IMR-90 (cell line): ENCODE measurements around the gene NLRP14. TPM values are rescaled to one million over a fixed set of nuclear protein-coding genes. Genes with fewer than 3 reads are reported as not detected.

Source experiments
- ATAC-seq: fragments of 200-7000 bp; cut with Tn5 transposase; 2 replicates; pipeline ENCODE4 v1.9.1; 2020; ENCODE audit warnings: low read depth, mild to moderate bottlenecking, moderate library complexity
- BruUV-seq: library from RNA; stranded (reverse); fragments of 400-500 nt; replicated peaks from 2 replicates; lab custom pipeline; 2021; lab: Mats Ljungman, UMichigan
- CTCF ChIA-PET: fragments of 300-600 bp; formaldehyde crosslinking; extraction: SDS; loops from one replicate; lab custom pipeline; 2021; ENCODE audit warnings: antibody characterized with exemption; lab: Yijun Ruan, JAX
- POLR2A ChIA-PET: fragments of 300-600 bp; sonication (Branson Sonifier 250); formaldehyde crosslinking; loops from one replicate; lab custom pipeline; 2022; ENCODE audit warnings: antibody characterized with exemption; ENCODE audit not compliant: unreplicated experiment; lab: Charles Lee
- DNase-seq: peaks from one replicate; pipeline ENCODE4 v3.0.0; 2013
- H2AFZ ChIP-seq: replicated peaks from 2 replicates; pipeline ENCODE3; 2013; ENCODE audit warnings: low read length, mild to moderate bottlenecking; ENCODE audit not compliant: poor library complexity
- H2AK5ac ChIP-seq: 2 replicates; pipeline ENCODE4 v1.6.1; 2013; ENCODE audit warnings: low read depth, low read length, inconsistent platforms
- H2AK9ac ChIP-seq: replicated peaks from 2 replicates; pipeline ENCODE3; 2013; ENCODE audit warnings: mild to moderate bottlenecking, low read depth, low read length, moderate library complexity; ENCODE audit not compliant: poor library complexity
- H2BK120ac ChIP-seq: 2 replicates; pipeline ENCODE4 v1.6.1; 2013; ENCODE audit warnings: low read depth, low read length, inconsistent platforms
- H2BK15ac ChIP-seq: 3 replicates; pipeline ENCODE4 v1.6.1; 2013; ENCODE audit warnings: low read depth, low read length, inconsistent platforms
- H2BK20ac ChIP-seq: 2 replicates; pipeline ENCODE4 v1.6.1; 2013; ENCODE audit warnings: low read depth, mild to moderate bottlenecking, inconsistent platforms, low read length, moderate library complexity
- H2BK5ac ChIP-seq: 2 replicates; pipeline ENCODE4 v1.6.1; 2013; ENCODE audit warnings: mild to moderate bottlenecking, low read depth, low read length, inconsistent platforms; ENCODE audit not compliant: poor library complexity, severe bottlenecking
- H3K14ac ChIP-seq: replicated peaks from 2 replicates; pipeline ENCODE4 v1.6.1; 2013; ENCODE audit warnings: low read depth, low read length, inconsistent platforms
- H3K18ac ChIP-seq: 2 replicates; pipeline ENCODE4 v1.6.1; 2013; ENCODE audit warnings: low read depth, low read length, control low read depth
- H3K23ac ChIP-seq: 2 replicates; pipeline ENCODE4 v1.6.1; 2013; ENCODE audit warnings: low read depth, low read length, inconsistent platforms
- H3K27ac ChIP-seq: 2 replicates; pipeline ENCODE4 v1.5.1; 2013; ENCODE audit warnings: mild to moderate bottlenecking, control low read depth, low read length; ENCODE audit not compliant: insufficient read depth
- H3K27me3 ChIP-seq: 2 replicates; pipeline ENCODE4 v1.6.1; 2013; ENCODE audit warnings: low read length; ENCODE audit not compliant: control insufficient read depth, insufficient read depth
- H3K36me3 ChIP-seq: 2 replicates; pipeline ENCODE4 v1.6.1; 2013; ENCODE audit warnings: low read length, mixed read lengths; ENCODE audit not compliant: control insufficient read depth, insufficient read depth
- H3K4ac ChIP-seq: 2 replicates; pipeline ENCODE4 v1.6.1; 2013; ENCODE audit warnings: low read depth, low read length, inconsistent platforms
- H3K4me1 ChIP-seq: 2 replicates; pipeline ENCODE4 v1.6.1; 2013; ENCODE audit warnings: low read length, mixed read lengths; ENCODE audit not compliant: control insufficient read depth, insufficient read depth
- H3K4me2 ChIP-seq: 2 replicates; pipeline ENCODE4 v1.6.1; 2013; ENCODE audit warnings: low read depth, mild to moderate bottlenecking, control low read depth, low read length, moderate library complexity
- H3K4me3 ChIP-seq: 2 replicates; pipeline ENCODE4 v1.5.1; 2013; ENCODE audit warnings: low read depth, mild to moderate bottlenecking, control low read depth, low read length, moderate library complexity; ENCODE audit not compliant: insufficient read depth
- H3K56ac ChIP-seq: 2 replicates; pipeline ENCODE4 v1.6.1; 2013; ENCODE audit warnings: low read length, inconsistent platforms; ENCODE audit not compliant: insufficient read depth; ENCODE audit errors: extremely low read depth
- H3K79me1 ChIP-seq, 2 experiments: 2 replicates each; pipeline ENCODE4 v1.6.1; 2013; ENCODE audit warnings: low read length in 2 of 2, inconsistent platforms in 1 of 2, low read depth in 1 of 2
- H3K9ac ChIP-seq: 2 replicates; pipeline ENCODE4 v1.6.1; 2013; ENCODE audit warnings: low read depth, low read length, control low read depth
- H3K9me1 ChIP-seq: 2 replicates; pipeline ENCODE4 v1.6.1; 2013; ENCODE audit warnings: low read length, inconsistent platforms; ENCODE audit not compliant: insufficient read depth
- H3K9me3 ChIP-seq: 2 replicates; pipeline ENCODE4 v1.6.1; 2013; ENCODE audit warnings: low read length; ENCODE audit not compliant: control insufficient read depth, insufficient read depth
- H4K20me1 ChIP-seq: 2 replicates; pipeline ENCODE4 v1.6.1; 2013; ENCODE audit warnings: low read length, inconsistent platforms; ENCODE audit not compliant: insufficient read depth
- H4K5ac ChIP-seq: 2 replicates; pipeline ENCODE4 v1.6.1; 2013; ENCODE audit warnings: mild to moderate bottlenecking, low read depth, low read length, control low read depth
- H4K8ac ChIP-seq, 2 experiments: 2 replicates each; pipeline ENCODE4 v1.6.1; 2013; ENCODE audit warnings: low read depth in 2 of 2, low read length in 2 of 2, control low read depth in 1 of 2, inconsistent platforms in 1 of 2
- H4K91ac ChIP-seq: 2 replicates; pipeline ENCODE4 v1.6.1; 2013; ENCODE audit warnings: low read depth, low read length, inconsistent platforms; ENCODE audit not compliant: insufficient read depth
- CHD1 ChIP-seq: IDR thresholded peaks from 2 replicates; pipeline ENCODE4 v1.6.1; 2012; ENCODE audit warnings: low read depth, low read length, improper control_type of control experiment
- MXI1 ChIP-seq: IDR thresholded peaks from 2 replicates; pipeline ENCODE4 v1.6.1; 2012; ENCODE audit warnings: low read depth, mild to moderate bottlenecking, low read length, moderate library complexity, borderline replicate concordance
- NFE2L2 ChIP-seq: fragments of 150-350 bp; IDR thresholded peaks from 2 replicates; pipeline ENCODE4 v1.6.1; 2016; ENCODE audit warnings: low read depth, mild to moderate bottlenecking, low read length
- POLR2A ChIP-seq: IDR thresholded peaks from 2 replicates; pipeline ENCODE4 v1.6.1; 2012; ENCODE audit warnings: mild to moderate bottlenecking, low read depth, low read length
- RAD21 ChIP-seq: IDR thresholded peaks from 2 replicates; pipeline ENCODE4 v1.6.1; 2012; ENCODE audit warnings: low read length, improper control_type of control experiment
- RCOR1 ChIP-seq: IDR thresholded peaks from 2 replicates; pipeline ENCODE4 v1.6.1; 2012; ENCODE audit warnings: mild to moderate bottlenecking, low read length, improper control_type of control experiment; ENCODE audit not compliant: insufficient replicate concordance
- RFX5 ChIP-seq: IDR thresholded peaks from 2 replicates; pipeline ENCODE4 v1.8.0; 2012; ENCODE audit warnings: low read depth, mild to moderate bottlenecking, low read length, moderate library complexity
- WGBS, 2 experiments: methylation state at CpG; one replicate each; pipeline versions ENCODE4 v1.1.5 to v1.1.7; 2013; ENCODE audit warnings: missing lambda C conversion rate in 2 of 2; ENCODE audit not compliant: insufficient read length in 1 of 2; ENCODE audit errors: extremely low coverage in 2 of 2; 5-methylcytosine and 5-hydroxymethylcytosine counted together
- dilution Hi-C: fragments of 300-500 bp; cut with HindIII; formaldehyde crosslinking; loops from one replicate; pipeline ENCODE4 v1.14.3; 2018; ENCODE audit warnings: low sequenced_read_pairs; ENCODE audit not compliant: unreplicated experiment
- in situ Hi-C: fragments of 300-500 bp; cut with MboI; formaldehyde crosslinking; loops from 3 replicates; pipeline ENCODE4 v1.14.3; 2019; ENCODE audit warnings: low sequenced_read_pairs, inconsistent platforms, mixed read lengths
- intact Hi-C: fragments of 100-400 bp; cut with micrococcal nuclease; formaldehyde crosslinking; loops from 2 replicates; pipeline ENCODE4 v1.10.0; 2022
- polyA plus RNA-seq, 3 experiments: library from polyadenylated mRNA; depleted of rRNA; stranded (reverse); fragments of >200 nt; gene quantifications; 2 replicates each; pipeline ENCODE4 v1.2.3, GENCODE V29; 2012; ENCODE audit warnings: low replicate concordance in 1 of 3
- total RNA-seq: library from RNA; depleted of rRNA; stranded (reverse); fragments of >200 nt; gene quantifications from 2 replicates; pipeline ENCODE4 v1.2.3, GENCODE V29; 2012
- TF ChIP-seq, protein P1 (sequence below): fragments of 150-350 bp; IDR thresholded peaks from 2 replicates; pipeline ENCODE4 v1.6.1; 2016; ENCODE audit warnings: low read depth, mild to moderate bottlenecking, low read length, moderate library complexity, borderline replicate concordance
- TF ChIP-seq, protein P2 (sequence below): fragments of 150-350 bp; IDR thresholded peaks from 2 replicates; pipeline ENCODE4 v1.6.1; 2017; ENCODE audit warnings: mild to moderate bottlenecking, antibody characterized with exemption, low read length, low read depth

The NLRP14 gene
- total and polyA plus RNA-seq, 2 of the 4 experiments (the other 2 are of a cell fraction) = under 0.01 TPM; not detected in 1

DNA sequence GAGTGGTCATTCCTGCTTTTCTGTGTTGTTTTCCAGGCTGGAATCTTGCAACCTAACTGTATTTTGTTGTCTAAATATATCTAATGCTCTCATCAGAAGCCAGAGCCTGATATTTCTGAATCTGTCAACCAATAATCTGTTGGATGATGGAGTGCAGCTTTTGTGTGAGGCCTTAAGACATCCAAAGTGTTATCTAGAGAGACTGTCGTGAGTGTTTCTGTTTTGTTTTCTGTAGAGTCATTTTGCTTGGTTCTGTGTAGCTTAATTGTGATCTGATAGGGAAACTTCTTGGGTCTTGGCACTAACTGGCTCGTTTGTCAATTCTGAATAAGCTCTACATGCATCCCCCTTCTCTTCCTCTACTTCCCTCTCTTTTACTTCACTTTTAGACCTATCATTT, 37.4 kb downstream of the NLRP14 start:
- POLR2A ChIA-PET = no interaction called here
- H3K23ac ChIP-seq = no peak overlapping the region
- H3K4me1 ChIP-seq = no peaks in the 10 kb centered on the region
- no peaks in the 10 kb centered on the region for H3K79me1 ChIP-seq
- in situ Hi-C loops = no loop called here
- no peak overlapping the region for H4K8ac ChIP-seq
- H3K27me3 ChIP-seq = no peaks in the 10 kb centered on the region
- H3K36me3 ChIP-seq = no peaks in the 10 kb centered on the region
- dilution Hi-C loops = no loop called here
- H2BK5ac ChIP-seq = no peak overlapping the region
- BruUV-seq = no TSS peak
- peak overlapping the region; percentile 63; the same call in 1 of the 2 replicates for H4K5ac ChIP-seq
- no peak overlapping the region for H2AFZ ChIP-seq
- no peaks in the 10 kb centered on the region for H3K9me1 ChIP-seq
- H2BK20ac ChIP-seq = no peak overlapping the region
- H4K91ac ChIP-seq = no peak overlapping the region
- WGBS, 2 experiments = no CpG with 5 or more reads among the region's 2 CpGs
- no peaks in the 10 kb centered on the region for H3K9me3 ChIP-seq
- no peak overlapping the region for H3K4ac ChIP-seq
- H2BK120ac ChIP-seq = no peak overlapping the region; the same call in 1 of the 2 replicates
- no peak overlapping the region for H3K27ac ChIP-seq
- H3K4me3 ChIP-seq = no peak overlapping the region
- H3K14ac ChIP-seq = no peak overlapping the region
- no peak overlapping the region for H2AK9ac ChIP-seq
- H3K56ac ChIP-seq = no peak overlapping the region
- CTCF ChIA-PET = interaction anchor here (1.4 kb wide), 1 partner anchor 11 kb away, joined by 3 read pairs; no protein-coding TSS in a partner anchor
- peak overlapping the region; percentile 4; the same call in 1 of the 2 replicates for H3K18ac ChIP-seq
- peak overlapping the region; percentile 64; the same call in 1 of the 2 replicates for H3K4me2 ChIP-seq
- no peak overlapping the region for H2AK5ac ChIP-seq
- no peak for TF ChIP-seq RFX5
- TF ChIP-seq, protein P1, sequence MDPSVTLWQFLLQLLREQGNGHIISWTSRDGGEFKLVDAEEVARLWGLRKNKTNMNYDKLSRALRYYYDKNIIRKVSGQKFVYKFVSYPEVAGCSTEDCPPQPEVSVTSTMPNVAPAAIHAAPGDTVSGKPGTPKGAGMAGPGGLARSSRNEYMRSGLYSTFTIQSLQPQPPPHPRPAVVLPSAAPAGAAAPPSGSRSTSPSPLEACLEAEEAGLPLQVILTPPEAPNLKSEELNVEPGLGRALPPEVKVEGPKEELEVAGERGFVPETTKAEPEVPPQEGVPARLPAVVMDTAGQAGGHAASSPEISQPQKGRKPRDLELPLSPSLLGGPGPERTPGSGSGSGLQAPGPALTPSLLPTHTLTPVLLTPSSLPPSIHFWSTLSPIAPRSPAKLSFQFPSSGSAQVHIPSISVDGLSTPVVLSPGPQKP = no peak
- TF ChIP-seq RAD21 = no peak
- TF ChIP-seq RCOR1 = no peak
- TF ChIP-seq, protein P2, sequence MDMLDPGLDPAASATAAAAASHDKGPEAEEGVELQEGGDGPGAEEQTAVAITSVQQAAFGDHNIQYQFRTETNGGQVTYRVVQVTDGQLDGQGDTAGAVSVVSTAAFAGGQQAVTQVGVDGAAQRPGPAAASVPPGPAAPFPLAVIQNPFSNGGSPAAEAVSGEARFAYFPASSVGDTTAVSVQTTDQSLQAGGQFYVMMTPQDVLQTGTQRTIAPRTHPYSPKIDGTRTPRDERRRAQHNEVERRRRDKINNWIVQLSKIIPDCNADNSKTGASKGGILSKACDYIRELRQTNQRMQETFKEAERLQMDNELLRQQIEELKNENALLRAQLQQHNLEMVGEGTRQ = no peak
- no peak for TF ChIP-seq POLR2A
- TF ChIP-seq NFE2L2 = no peak
- TF ChIP-seq CHD1 = no peak
- no peak for TF ChIP-seq MXI1
- ATAC-seq (no peak), DNase-seq (no peak)
- H3K9ac ChIP-seq = no peak overlapping the region
- H4K20me1 ChIP-seq = no peaks in the 10 kb centered on the region
- intact Hi-C loops = no loop called here
- H2BK15ac ChIP-seq = no peak overlapping the region
